Neural cell (in vitro differentiated cells): ENCODE measurements around the gene SMIM26. TPM values are rescaled to one million over a fixed set of nuclear protein-coding genes. Genes with fewer than 3 reads are reported as not detected.
A peak's percentile ranks its signal among the peaks of the same experiment; 100 is the strongest.

Experiments
- H2AFZ ChIP-seq: fragments of 200-600, 300-800 bp; sonication (generic), shearing (Covaris generic); 2 replicates; pipeline ENCODE4 v1.6.0; 2014; ENCODE audit warnings: low read depth, mild to moderate bottlenecking, antibody characterized with exemption, low read length, moderate library complexity
- H3F3A ChIP-seq: fragments of 200-600 bp; shearing (Covaris generic); 2 replicates; pipeline ENCODE4 v1.6.1; 2016; ENCODE audit warnings: mild to moderate bottlenecking, moderate library complexity, mixed read lengths, antibody characterized with exemption, low read length; ENCODE audit not compliant: insufficient read depth, poor library complexity, severe bottlenecking
- H3K27ac ChIP-seq: fragments of 200-600, 300-800 bp; sonication (generic), shearing (Covaris generic); 2 replicates; pipeline ENCODE4 v1.5.1; 2014; ENCODE audit warnings: mild to moderate bottlenecking, low read length, moderate library complexity
- H3K27me3 ChIP-seq: fragments of 300-800, 200-600 bp; sonication (generic), shearing (Covaris generic); 2 replicates; pipeline ENCODE4 v1.6.0; 2014; ENCODE audit warnings: mild to moderate bottlenecking, low read depth, low read length, moderate library complexity; ENCODE audit not compliant: insufficient read depth
- H3K36me3 ChIP-seq: fragments of 300-800, 200-600 bp; sonication (generic), shearing (Covaris generic); 2 replicates; pipeline ENCODE4 v1.5.1; 2014; ENCODE audit warnings: mild to moderate bottlenecking, antibody characterized with exemption, low read length, moderate library complexity; ENCODE audit not compliant: insufficient read depth
- H3K4me2 ChIP-seq: fragments of 300-800, 200-600 bp; sonication (generic), shearing (Covaris generic); 2 replicates; pipeline ENCODE4 v1.6.0; 2014; ENCODE audit warnings: mild to moderate bottlenecking, low read length
- H3K4me3 ChIP-seq: fragments of 300-800, 200-600 bp; sonication (generic), shearing (Covaris generic); 2 replicates; pipeline ENCODE4 v1.5.1; 2014; ENCODE audit warnings: mild to moderate bottlenecking, low read length, moderate library complexity
- H3K79me2 ChIP-seq: fragments of 200-600 bp; shearing (Covaris generic); replicated peaks from 2 replicates; pipeline ENCODE4 v1.6.0; 2014; ENCODE audit warnings: mild to moderate bottlenecking, low read length, moderate library complexity; ENCODE audit not compliant: insufficient read depth
- H3K9ac ChIP-seq: fragments of 300-800, 200-600 bp; sonication (generic), shearing (Covaris generic); 2 replicates; pipeline ENCODE4 v1.6.1; 2016; ENCODE audit warnings: mild to moderate bottlenecking, low read length, mixed read lengths
- H3K9me2 ChIP-seq: fragments of 200-600 bp; shearing (Covaris generic); 2 replicates; pipeline ENCODE4 v1.6.1; 2016; ENCODE audit warnings: mild to moderate bottlenecking, low read length, mixed read lengths; ENCODE audit not compliant: insufficient read depth
- H3K9me3 ChIP-seq: fragments of 200-600, 300-800 bp; sonication (generic), shearing (Covaris generic); 2 replicates; pipeline ENCODE4 v1.6.1; 2016; ENCODE audit warnings: mild to moderate bottlenecking, mixed run types, low read length, moderate library complexity, mixed read lengths
- H4K20me1 ChIP-seq: fragments of 200-600 bp; shearing (Covaris generic); 2 replicates; pipeline ENCODE4 v1.6.1; 2016; ENCODE audit warnings: mild to moderate bottlenecking, mixed run types; ENCODE audit not compliant: insufficient read depth
- EP300 ChIP-seq: fragments of 450-650 bp; conservative IDR thresholded peaks from 2 replicates; pipeline ENCODE4 v1.6.1; 2014; ENCODE audit warnings: antibody characterized with exemption, mild to moderate bottlenecking, moderate library complexity; ENCODE audit not compliant: poor library complexity, severe bottlenecking
- EZH2 ChIP-seq: fragments of 200-600, 300-800 bp; shearing (Covaris generic), sonication (generic); IDR thresholded peaks from 2 replicates; pipeline ENCODE4 v1.6.1; 2014; ENCODE audit warnings: antibody characterized with exemption, low read length, borderline replicate concordance, mild to moderate bottlenecking; ENCODE audit not compliant: insufficient read depth, poor library complexity, severe bottlenecking
- MXI1 ChIP-seq: fragments of 450-650 bp; conservative IDR thresholded peaks from 2 replicates; pipeline ENCODE4 v1.6.1; 2014; ENCODE audit warnings: antibody characterized with exemption, mild to moderate bottlenecking; ENCODE audit not compliant: poor library complexity, severe bottlenecking
- POLR2AphosphoS5 ChIP-seq: IDR thresholded peaks from 2 replicates; pipeline ENCODE4 v1.6.1; 2012
- RAD21 ChIP-seq: fragments of 450-650 bp; conservative IDR thresholded peaks from 2 replicates; pipeline ENCODE4 v1.6.1; 2014; ENCODE audit warnings: antibody characterized with exemption, mild to moderate bottlenecking, moderate library complexity
- SMC3 ChIP-seq: fragments of 450-650 bp; conservative IDR thresholded peaks from 2 replicates; pipeline ENCODE4 v1.6.1; 2014; ENCODE audit warnings: antibody characterized with exemption, mild to moderate bottlenecking, moderate library complexity; ENCODE audit not compliant: poor library complexity
- TAF1 ChIP-seq: IDR thresholded peaks from 2 replicates; pipeline ENCODE4 v1.6.1; 2012; ENCODE audit warnings: low read depth
- polyA plus RNA-seq: library from polyadenylated mRNA; depleted of rRNA; stranded (reverse); fragments of >200 nt; gene quantifications from 2 replicates; pipeline ENCODE4 v1.2.3, GENCODE V29; 2014
- TF ChIP-seq, protein P1 (sequence below): fragments of 450-650 bp; IDR thresholded peaks from 2 replicates; pipeline ENCODE4 v1.5.1; 2014; ENCODE audit warnings: antibody characterized with exemption, mild to moderate bottlenecking, moderate library complexity; ENCODE audit not compliant: poor library complexity, severe bottlenecking
- TF ChIP-seq, protein P2 (sequence below): IDR thresholded peaks from 2 replicates; pipeline ENCODE4 v1.6.1; 2012; ENCODE audit warnings: borderline replicate concordance

SMIM26 gene
- polyA plus RNA-seq, 1 donor from 2014 or later, result 215 TPM

DNA sequence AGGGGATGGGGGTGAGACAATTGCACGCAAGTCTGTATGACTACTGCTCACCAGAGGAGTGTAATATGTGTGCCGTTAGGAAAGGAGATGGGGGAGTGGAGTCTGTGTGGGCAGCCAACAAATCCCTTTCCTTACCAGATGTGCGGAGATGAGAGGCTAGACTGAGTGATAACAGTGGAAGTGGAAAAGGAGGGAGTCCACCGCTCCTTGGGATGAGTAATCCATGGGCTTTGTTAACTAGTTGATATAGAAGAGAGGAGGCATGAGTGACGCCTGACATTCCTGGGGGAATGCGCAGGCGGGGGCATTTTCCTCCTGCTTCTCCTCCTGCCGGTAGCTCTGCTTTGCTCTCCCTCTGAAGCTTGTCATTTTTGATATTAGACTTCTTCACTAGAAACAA, 13.5 kb upstream of the SMIM26 start:
- Histone ChIP-seq H3K27me3 (no peaks in the 10 kb centered on the region), H3K9me2 (no peaks in the 10 kb centered on the region), H3F3A (no peaks in the 10 kb centered on the region), H3K79me2 (no peaks in the 10 kb centered on the region), H3K36me3 (no peaks in the 10 kb centered on the region), H2AFZ (no peak overlapping the region), H3K27ac (no peak overlapping the region), H3K9ac (no peak overlapping the region), H3K9me3 (no peaks in the 10 kb centered on the region), H3K4me3 (no peak overlapping the region), H4K20me1 (no peaks in the 10 kb centered on the region), H3K4me2 (no peak overlapping the region)
- TF ChIP-seq SMC3 (no peak), EZH2 (no peak), RAD21 (no peak), MXI1 (no peak), POLR2AphosphoS5 (no peak), TAF1 (no peak), EP300 (no peak)
- TF ChIP-seq, protein P1, sequence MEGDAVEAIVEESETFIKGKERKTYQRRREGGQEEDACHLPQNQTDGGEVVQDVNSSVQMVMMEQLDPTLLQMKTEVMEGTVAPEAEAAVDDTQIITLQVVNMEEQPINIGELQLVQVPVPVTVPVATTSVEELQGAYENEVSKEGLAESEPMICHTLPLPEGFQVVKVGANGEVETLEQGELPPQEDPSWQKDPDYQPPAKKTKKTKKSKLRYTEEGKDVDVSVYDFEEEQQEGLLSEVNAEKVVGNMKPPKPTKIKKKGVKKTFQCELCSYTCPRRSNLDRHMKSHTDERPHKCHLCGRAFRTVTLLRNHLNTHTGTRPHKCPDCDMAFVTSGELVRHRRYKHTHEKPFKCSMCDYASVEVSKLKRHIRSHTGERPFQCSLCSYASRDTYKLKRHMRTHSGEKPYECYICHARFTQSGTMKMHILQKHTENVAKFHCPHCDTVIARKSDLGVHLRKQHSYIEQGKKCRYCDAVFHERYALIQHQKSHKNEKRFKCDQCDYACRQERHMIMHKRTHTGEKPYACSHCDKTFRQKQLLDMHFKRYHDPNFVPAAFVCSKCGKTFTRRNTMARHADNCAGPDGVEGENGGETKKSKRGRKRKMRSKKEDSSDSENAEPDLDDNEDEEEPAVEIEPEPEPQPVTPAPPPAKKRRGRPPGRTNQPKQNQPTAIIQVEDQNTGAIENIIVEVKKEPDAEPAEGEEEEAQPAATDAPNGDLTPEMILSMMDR, result no peak
- TF ChIP-seq, protein P2, sequence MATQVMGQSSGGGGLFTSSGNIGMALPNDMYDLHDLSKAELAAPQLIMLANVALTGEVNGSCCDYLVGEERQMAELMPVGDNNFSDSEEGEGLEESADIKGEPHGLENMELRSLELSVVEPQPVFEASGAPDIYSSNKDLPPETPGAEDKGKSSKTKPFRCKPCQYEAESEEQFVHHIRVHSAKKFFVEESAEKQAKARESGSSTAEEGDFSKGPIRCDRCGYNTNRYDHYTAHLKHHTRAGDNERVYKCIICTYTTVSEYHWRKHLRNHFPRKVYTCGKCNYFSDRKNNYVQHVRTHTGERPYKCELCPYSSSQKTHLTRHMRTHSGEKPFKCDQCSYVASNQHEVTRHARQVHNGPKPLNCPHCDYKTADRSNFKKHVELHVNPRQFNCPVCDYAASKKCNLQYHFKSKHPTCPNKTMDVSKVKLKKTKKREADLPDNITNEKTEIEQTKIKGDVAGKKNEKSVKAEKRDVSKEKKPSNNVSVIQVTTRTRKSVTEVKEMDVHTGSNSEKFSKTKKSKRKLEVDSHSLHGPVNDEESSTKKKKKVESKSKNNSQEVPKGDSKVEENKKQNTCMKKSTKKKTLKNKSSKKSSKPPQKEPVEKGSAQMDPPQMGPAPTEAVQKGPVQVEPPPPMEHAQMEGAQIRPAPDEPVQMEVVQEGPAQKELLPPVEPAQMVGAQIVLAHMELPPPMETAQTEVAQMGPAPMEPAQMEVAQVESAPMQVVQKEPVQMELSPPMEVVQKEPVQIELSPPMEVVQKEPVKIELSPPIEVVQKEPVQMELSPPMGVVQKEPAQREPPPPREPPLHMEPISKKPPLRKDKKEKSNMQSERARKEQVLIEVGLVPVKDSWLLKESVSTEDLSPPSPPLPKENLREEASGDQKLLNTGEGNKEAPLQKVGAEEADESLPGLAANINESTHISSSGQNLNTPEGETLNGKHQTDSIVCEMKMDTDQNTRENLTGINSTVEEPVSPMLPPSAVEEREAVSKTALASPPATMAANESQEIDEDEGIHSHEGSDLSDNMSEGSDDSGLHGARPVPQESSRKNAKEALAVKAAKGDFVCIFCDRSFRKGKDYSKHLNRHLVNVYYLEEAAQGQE, result no peak

DNA sequence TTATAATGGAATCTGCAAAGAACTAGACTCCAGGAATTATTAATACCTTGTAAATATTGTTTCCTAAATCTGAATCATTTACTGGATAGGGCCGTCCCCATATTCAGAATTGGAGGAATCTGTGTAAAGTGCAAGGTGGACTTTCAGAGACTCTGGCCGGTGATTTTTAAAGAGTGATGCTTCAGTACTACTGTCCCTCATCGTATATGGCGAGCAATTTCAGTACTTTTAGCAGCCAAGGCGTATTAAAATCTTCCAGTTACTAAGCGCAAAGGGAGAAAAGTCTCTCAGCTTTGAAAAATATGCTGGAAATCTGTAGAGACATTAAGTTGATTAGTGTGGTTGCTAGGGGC, 483 bp downstream of the SMIM26 start:
- Histone ChIP-seq H3K27ac (peak overlapping the region; percentile 79), H3K79me2 (peaks cover 17% of the 10 kb centered on the region), H3K9ac (peak overlapping the region; percentile 83), H3K27me3 (no peaks in the 10 kb centered on the region), H3F3A (no peaks in the 10 kb centered on the region), H3K9me2 (no peaks in the 10 kb centered on the region), H3K9me3 (no peaks in the 10 kb centered on the region), H4K20me1 (no peaks in the 10 kb centered on the region), H3K4me3 (peak overlapping the region; percentile 82), H3K4me2 (peak overlapping the region; percentile 97), H3K36me3 (no peaks in the 10 kb centered on the region), H2AFZ (peak overlapping the region; percentile 99)
- no peak for TF ChIP-seq EP300
- TF ChIP-seq RAD21, result no peak
- no peak for TF ChIP-seq EZH2
- TF ChIP-seq POLR2AphosphoS5, result no peak
- TF ChIP-seq MXI1, result no peak
- TF ChIP-seq SMC3, result no peak
- TF ChIP-seq, protein P2, result no peak
